22Rv1 (cell line): ENCODE data around the gene U2AF2.
A peak's percentile ranks its signal among the peaks of the same experiment; 100 is the strongest.

Source experiments
- H3K27ac ChIP-seq: fragments of 450-650 bp; 2 replicates; pipeline ENCODE4 v1.5.1; 2017
- ZFX ChIP-seq: fragments of 450-650 bp; IDR thresholded peaks from 2 replicates; pipeline ENCODE4 v1.6.1; 2017; ENCODE audit warnings: antibody characterized with exemption, borderline replicate concordance
- TF ChIP-seq, protein P1 (sequence below): fragments of 450-650 bp; IDR thresholded peaks from 2 replicates; pipeline ENCODE4 v1.5.1; 2017; ENCODE audit warnings: mild to moderate bottlenecking

U2AF2 gene

GRCh38 chr19:55681131-55682092 is 26.6 kb downstream of the U2AF2 start:
- no peak for TF ChIP-seq ZFX
- TF ChIP-seq, protein P1, sequence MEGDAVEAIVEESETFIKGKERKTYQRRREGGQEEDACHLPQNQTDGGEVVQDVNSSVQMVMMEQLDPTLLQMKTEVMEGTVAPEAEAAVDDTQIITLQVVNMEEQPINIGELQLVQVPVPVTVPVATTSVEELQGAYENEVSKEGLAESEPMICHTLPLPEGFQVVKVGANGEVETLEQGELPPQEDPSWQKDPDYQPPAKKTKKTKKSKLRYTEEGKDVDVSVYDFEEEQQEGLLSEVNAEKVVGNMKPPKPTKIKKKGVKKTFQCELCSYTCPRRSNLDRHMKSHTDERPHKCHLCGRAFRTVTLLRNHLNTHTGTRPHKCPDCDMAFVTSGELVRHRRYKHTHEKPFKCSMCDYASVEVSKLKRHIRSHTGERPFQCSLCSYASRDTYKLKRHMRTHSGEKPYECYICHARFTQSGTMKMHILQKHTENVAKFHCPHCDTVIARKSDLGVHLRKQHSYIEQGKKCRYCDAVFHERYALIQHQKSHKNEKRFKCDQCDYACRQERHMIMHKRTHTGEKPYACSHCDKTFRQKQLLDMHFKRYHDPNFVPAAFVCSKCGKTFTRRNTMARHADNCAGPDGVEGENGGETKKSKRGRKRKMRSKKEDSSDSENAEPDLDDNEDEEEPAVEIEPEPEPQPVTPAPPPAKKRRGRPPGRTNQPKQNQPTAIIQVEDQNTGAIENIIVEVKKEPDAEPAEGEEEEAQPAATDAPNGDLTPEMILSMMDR = no peak
- no peak overlapping the region; the same call in 1 of the 2 replicates for H3K27ac ChIP-seq

- TF ChIP-seq ZFX = no peak
- TF ChIP-seq, protein P1 = no peak
- H3K27ac ChIP-seq = peak overlapping the region; percentile 92
Observed at GRCh38 chr19:55683449-55684261, 28.8 kb downstream of the U2AF2 start.

GRCh38 chr19:55684946-55685681 is 30.3 kb downstream of the U2AF2 start:
- TF ChIP-seq, protein P1 = no peak
- no peak for TF ChIP-seq ZFX
- H3K27ac ChIP-seq = peak overlapping the region; percentile 92; the same call in 1 of the 2 replicates

DNA sequence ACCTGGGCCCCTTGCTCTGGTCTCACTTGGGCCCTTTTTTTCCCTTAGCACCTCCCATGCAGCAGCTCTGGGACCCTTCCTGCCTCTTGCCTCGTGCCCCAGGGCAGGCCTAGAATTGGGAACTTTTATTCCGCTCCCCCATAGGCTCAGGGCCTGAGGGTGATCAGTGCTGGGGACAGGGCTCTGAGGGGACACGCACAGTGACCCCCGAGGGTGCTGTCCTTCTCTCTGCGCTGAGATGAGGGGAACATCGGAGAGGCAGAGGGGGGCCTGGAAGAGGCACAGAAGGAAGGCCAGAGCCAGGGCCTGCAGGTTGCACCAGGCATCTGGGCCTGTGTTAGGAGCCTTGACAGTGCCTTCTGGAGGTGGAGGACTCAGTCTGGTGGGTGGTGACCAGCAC is 30.9 kb downstream of the U2AF2 start:
- TF ChIP-seq ZFX = no peak
- TF ChIP-seq, protein P1 = no peak
- H3K27ac ChIP-seq = no peak overlapping the region

- TF ChIP-seq, protein P1 = no peak
- TF ChIP-seq ZFX = no peak
- no peak overlapping the region for H3K27ac ChIP-seq
Observed at GRCh38 chr19:55686311-55687050, 31.6 kb downstream of the U2AF2 start.

GRCh38 chr19:55687281-55688201 is 32.7 kb downstream of the U2AF2 start:
- H3K27ac ChIP-seq = no peak overlapping the region
- TF ChIP-seq, protein P1 = no peak
- no peak for TF ChIP-seq ZFX
